GM03348 (cell line): ENCODE measurements around the gene ZNF787.
"Not testable (repeated sequence)": the region's sequence is repeated elsewhere in the genome, so short reads cannot be mapped to it uniquely, and the experiment has no call there.

Source experiments
- DNase-seq: peaks from one replicate; pipeline ENCODE4 v3.0.0; 2012; ENCODE audit warnings: low spot score

ZNF787 gene

DNA sequence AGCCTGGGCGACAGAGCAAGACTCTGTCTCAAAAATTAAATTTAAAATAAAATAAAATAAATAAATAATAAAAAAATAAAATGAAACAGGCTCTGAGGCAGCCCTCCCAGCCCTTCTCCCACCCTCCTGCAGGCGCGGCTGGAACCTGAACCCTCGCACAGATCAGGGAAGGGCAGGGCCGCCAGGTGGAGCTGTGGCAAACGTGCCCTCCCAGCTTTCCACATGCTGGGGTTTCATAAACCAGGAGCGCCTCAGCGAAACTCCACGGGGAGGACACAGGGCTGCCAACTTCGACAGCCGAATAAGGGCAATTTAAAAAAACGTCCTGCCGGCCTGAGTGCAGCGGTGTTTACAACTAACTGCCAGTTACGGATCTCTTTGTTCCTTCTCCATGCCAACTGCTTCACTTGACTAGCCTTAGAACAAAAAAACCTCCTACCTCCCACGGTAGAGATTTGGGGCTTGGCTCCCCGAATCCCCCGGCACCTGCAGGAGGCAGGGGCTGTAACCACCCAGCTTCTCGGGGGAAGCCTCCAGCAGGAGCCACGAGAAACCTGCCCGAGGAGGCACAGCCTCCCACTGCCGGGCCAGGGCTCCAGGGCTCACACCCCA is 15.9 kb downstream of the ZNF787 start:
- peak; percentile 38 for DNase-seq

DNA sequence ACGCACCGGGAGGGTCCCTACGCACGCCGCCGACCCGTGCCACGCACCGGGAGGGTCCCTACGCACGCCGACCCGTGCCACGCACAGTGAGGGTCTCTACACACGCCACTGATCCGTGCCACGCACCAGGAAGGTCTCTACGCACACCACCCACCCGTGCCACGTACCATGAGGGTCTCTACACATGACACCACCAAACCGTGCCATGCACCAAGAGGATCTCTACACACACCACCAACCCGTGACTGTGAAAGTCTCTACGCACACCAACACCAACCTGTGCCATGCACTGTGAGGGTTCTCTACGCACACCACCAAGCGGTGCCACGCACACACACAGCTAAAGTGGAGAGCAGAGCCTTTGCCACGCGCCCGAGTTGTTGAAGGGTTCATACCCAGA is 16.7 kb downstream of the ZNF787 start:
- no peak for DNase-seq

DNA sequence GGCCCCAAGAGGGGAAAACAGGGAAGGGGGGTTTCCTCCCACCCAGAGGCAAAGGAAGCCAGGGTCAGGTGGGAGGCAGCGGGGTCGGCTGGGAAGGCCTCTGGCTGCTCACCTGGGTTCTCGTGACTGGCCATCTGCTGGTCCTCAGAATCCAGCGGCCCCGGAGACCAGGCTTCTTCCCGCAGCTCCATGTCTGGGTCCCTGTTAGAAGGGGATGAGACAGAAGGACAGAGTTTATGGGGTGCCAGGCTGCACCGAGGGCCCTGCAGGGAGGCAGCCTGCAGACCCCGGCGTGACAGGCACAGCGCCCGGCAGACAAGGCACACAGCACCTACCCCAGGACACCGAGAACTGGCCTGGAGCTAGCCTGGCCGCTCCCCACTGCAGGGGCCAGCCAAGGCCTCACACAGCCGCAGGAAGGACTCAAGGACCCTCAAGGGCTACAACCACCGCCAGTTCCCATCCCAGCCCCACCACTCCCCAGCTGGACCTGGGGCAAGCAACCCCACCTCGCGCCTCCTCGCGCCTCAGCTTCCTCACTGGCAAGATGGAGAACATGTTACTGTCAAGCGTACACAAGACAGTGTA is 18.0 kb downstream of the ZNF787 start:
- no peak for DNase-seq

DNA sequence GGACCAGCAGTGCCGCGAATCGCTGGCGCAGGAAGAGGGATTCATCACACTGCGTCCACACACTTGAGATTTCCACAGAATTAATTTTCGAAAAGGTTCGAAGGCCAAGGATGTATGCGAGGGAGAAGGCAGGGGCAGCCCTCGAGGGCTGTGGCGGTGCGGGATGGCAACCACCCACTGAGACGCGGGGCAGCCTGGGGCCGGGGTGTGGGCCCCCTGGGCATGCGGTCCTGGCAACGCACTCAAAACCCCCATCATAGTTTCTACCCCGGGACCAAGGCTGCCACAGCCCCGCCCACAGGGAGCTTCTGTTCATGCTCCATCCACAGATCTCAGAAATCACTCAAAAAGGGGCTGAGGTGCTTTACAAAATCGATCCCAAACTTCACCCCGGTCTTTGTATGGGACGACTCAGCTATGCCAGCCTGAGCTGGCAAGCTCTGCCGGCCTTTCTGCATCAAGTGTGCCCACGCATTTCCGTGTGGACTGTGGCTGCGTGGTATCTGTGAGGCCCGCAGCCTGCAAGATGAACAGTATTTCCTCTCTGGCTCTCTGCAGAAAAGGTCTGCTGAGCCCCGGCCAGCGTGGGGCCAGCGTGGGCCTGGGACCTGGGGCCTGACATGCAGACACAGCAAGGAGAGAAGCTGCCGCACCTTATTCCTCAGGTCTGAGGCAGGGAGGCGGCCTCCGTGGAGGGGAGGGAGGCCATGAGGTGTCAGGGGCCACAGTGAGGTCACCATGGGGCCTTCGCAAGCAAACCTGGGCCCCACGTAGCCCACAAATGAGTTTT is 19.2 kb downstream of the ZNF787 start:
- no peak for DNase-seq

DNA sequence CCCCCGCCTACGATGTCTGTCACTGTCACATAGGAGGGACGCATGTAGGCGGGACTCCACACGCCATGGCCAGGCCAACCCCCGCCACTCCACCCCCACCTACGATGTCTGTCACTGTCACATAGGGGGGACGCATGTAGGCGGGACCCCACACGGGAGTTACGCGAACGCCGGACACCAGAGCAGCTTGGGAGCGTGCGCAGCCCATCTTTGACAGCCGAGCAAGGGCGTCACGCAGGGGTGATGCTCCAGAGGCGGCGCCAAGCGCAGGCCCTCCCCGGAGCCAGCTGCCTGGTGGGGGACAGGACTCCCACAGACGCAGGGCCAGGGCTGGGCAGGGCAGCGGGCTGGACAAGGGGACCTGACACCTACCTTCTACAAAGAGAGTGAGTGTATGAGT is 20.0 kb downstream of the ZNF787 start:
- DNase-seq, result no peak

DNA sequence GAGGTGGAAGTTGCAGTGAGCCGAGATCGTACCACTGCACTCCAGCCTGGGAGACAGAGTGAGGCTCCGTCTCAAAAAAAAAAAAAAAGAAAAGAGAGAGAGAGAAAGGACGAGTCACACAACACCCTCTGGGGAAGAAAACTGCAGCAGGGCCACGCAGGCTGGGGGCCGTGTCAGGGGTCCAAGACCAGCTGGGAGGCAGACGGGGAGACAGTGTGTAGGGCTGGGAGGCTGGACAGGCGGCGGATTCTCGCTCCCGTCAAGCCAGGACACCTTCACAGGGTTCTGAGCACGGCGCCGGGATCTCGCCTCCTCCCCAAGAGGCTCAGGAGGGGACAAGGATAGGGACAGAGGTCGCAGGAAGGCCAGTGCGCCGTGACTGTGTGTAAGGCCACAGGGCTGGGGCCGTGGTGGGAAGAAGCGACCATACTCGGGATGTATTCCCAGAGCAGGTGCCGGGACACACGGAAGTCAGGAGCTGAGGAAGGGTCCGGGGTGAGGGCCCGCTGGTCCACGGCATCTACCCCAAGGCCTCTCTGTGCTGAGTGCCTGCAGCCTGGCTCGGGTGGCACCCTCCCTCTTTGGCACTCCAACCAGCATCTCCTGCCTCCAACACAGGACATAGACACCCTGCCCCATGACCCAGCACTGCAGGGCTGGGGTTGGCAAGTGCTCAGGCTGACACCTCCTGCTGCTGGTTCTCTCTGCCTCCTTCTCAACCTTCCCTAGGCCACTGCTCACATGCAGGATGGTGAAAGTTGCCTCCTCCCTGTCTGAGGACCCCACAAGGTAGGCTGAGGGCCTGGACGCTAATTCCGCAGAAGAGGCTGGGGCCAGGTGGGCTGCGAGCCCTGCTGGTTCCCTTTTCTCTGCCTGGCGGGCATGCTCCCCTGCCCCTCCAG is 21.2 kb downstream of the ZNF787 start:
- DNase-seq, result no peak

DNA sequence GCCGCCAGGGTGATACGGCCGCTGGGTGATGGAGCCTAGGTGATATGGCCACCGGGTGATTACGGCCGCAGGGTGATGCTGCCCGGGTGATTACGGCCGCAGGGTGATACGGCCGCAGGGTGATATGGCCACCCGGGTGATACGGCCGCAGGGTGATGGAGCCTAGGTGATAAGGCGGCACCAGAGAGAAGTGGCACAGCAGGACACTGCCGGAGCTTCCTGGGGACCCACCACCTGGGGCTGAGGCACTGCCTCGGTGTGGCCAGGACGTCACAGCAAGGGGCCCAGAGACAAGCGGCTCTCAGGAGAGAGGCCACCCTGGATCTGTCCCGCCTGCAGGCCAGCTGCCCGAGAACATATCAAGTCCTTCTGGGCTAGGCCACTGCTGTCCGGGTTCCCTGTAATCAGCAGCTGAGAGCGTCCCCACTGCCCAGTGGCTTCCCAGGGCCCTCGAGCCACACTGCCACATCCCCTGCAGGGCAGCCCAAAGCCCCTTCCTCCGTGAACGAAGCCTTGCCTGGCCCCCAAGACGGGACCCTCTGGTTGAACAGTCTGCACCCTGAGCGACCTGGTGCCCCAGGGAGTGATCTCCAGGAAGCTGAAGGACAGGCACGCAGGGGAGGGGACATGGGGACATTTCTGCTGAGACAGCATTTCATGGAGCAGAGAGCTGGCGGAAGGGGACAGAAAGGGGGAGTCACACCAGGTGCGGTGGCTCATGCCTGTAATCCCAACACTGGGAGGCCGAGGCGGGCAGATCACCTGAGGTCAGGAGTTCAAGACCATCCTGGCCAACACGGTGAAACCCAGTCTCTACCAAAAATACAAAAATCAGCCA is 22.1 kb downstream of the ZNF787 start:
- DNase-seq, result no peak

DNA sequence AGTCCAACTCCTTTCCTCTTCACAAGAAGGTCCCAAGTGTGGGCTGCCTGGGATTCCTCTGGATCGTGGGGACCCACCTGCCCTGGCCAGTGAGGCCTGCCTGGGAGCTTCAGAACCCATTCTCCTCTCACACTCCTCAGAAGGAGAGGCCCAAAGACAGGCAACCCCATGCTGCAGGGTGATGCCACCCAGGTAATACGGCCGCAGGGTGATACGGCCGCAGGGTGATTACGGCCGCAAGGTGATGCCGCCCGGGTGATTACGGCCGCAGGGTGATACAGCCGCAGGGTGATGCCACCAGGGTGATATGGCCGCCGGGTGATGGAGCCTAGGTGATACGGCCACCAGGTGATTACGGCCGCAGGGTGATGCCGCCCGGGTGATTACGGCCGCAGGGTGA is 22.9 kb downstream of the ZNF787 start:
- DNase-seq, result not testable (repeated sequence)

DNA sequence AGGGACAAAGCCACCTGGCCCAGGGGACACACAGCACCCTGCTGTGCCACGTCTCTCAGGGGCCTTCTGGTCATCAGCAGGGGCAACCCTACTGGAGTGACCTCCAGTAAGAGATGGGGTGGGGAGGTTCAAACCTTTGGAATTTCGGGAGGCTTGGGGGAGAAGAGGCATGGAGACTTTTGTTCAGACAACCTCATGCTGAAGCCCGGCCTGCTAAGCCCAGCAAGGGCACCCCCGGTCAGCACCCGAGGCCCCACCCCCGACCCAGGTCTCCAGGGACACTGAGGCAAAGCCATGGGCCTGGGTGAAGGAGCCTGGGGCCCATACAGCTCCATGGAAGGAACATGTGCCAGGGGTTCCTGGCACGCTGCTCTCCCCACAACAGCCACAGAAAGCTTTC is 23.3 kb downstream of the ZNF787 start:
- DNase-seq, result no peak

DNA sequence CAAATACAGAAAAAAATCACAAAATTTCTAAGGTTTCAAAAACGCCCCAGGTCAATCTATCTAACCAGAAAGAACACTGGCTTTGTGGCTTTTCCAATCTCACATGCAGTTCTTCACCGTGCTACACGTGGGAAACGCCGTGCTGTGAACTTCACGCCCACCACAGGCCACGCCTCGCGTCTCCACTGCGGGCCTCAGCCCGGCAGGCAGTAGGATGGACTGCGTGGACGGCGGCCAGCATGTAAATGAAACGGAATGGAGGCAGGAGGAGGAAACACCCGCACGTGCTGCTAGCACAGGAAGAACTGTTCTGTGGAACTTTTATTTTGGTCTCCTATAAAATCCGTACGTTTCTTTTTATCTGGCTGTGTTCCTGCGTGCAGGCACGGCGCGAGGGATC is 23.8 kb downstream of the ZNF787 start:
- no peak for DNase-seq

DNA sequence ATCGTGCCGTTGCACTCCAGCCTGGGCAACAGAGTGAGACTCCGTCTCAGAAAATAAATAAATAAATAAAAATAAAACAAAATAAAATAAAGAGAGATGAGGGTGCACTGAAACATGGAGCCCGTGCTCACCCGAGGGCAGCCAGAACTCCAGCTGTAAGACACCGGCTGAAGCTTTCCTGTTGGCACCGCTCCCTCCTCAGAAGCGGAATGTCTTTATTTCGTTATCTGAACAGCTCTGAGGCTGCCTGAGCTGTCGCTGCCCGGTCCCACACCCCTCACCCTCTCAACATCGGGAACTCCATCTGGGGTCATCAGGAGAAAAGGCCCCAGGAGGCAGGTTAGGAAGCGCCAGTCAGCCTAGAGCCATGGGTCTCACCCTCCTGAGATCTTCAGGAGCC is 24.4 kb downstream of the ZNF787 start:
- no peak for DNase-seq

DNA sequence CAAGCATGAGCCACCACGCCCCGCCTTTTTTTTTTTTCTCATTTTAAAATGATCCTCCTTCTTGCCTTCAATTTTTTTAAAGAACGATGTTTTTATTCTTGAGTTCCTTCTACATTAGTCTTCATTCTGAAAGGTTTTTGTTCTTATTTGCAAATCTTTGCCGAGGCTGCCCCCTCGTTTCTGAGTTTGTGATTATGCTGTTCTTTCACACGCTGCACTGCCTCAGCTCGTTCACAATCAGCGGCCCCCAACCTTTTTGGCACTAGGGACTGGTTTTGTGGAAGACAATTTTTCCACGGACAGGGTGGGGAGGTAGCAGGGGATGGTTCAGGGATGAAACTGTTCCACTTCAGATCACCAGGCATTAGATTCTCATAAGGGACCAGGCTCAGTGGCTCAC is 26.6 kb downstream of the ZNF787 start:
- no peak for DNase-seq

DNA sequence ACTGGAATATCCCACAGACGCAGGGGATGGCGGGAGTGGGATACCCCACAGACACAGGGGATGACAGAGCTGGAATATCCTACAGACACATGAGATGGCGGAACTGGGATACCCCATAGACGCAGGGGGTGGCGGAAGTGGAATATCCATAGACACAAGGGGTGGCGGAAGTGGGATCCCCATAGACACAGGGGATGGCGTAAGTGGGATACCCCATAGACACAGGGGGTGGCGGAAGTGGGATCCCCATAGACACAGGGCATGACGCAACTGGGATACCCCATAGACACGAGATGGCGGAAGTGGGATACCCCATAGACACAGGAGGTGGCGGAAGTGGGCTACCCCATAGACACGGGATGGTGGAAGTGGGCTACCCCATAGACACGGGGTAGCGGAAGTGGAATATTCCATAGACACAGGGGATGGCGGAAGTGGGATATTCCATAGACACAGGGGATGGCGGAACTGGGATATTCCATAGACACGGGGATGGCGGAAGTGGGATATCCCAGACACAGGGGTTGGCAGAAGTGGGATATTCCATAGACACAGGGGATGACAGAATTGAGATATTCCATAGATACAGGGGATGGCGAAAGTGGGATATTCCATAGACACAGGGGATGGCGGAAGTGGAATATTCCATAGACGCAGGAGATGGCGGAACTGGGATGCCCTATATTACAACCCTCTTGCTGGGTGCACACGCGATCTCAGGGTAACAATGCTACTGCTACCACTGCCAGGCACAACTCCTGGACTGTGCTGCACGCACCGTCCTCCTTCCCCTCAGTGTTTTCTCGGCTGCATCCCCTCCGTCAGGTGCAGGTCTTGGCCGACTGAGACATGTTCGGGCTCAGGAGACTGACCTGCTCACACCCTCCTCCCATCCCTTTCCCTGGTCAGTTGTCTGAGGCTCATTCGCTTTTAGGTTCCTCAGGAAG is 28.1 kb downstream of the ZNF787 start:
- no peak for DNase-seq

DNA sequence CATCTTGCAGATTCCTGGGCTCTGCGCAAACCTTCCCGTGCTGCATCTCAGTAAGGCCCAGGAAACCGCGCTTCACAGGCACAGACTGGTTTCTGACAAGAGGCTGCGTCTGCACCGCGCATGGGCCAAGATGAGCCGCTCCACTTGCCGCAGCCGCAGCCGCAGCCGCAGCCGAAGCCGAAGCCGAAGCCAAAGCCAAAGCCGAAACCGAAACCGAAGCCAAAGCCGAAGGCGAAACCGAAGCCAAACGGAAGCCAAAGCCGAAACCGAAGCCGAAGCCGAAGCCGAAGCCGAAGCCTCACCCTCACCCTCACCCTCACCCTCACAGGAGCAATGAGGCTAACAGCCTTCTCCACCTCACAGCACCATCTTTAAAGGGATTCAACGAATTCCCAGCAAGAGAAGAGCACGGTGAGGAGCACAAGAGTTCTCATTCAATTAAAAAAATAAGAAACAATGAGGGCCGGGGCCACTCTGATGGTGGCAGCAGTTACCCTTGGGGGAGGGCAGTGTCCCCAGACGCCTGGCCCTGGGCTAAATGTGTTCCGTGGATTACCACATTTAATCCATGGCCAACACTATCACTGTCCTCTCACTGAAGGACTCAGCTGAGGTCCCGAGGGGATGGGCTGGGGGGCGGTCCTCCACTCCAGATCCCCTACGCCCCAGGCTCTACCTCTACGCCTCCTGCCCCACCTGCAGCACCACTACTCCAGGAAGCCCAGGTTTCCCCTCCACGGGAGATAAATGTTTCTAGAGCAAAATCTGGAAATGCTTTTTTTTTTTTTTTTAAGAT is 29.1 kb downstream of the ZNF787 start:
- no peak for DNase-seq

DNA sequence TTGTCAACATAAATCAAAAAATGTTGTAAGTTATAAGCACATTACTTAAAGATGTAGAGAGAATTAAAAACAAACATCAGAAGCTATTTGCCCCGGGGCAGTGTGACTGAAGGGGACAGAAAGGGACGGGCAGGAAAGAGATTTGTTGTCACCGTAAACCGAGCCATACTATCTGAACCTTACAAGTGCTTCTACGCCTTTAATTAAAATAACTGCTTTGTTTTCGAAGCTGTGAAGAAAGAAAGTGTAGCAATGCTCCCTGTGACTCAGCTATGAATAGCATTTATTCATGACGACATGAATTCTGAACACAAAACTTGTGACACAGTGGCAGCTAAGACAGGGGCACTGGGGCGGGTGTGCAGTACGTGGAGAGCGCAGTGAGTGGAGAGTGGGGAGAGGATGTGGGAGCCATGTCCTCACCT is 30.0 kb downstream of the ZNF787 start:
- DNase-seq, result no peak

DNA sequence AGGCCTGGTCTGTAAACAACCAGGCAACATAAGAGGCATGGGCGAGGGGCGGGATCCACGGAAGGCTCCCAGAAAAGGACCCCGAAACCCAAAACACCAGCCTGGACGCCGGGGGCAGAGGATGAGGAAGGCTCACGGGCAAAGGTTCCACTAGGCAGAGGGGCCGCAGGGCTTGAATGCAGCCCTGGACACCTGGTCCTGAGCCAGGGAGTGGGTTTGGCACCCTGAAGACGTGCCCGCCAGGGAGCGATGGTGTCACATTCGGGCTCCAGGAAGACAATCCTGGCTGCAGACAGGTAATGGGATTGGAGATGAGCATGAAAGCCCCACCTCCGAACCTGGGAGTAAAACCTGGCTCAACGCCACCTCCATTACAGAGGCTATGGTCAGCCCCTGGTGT is 31.8 kb downstream of the ZNF787 start:
- no peak for DNase-seq

DNA sequence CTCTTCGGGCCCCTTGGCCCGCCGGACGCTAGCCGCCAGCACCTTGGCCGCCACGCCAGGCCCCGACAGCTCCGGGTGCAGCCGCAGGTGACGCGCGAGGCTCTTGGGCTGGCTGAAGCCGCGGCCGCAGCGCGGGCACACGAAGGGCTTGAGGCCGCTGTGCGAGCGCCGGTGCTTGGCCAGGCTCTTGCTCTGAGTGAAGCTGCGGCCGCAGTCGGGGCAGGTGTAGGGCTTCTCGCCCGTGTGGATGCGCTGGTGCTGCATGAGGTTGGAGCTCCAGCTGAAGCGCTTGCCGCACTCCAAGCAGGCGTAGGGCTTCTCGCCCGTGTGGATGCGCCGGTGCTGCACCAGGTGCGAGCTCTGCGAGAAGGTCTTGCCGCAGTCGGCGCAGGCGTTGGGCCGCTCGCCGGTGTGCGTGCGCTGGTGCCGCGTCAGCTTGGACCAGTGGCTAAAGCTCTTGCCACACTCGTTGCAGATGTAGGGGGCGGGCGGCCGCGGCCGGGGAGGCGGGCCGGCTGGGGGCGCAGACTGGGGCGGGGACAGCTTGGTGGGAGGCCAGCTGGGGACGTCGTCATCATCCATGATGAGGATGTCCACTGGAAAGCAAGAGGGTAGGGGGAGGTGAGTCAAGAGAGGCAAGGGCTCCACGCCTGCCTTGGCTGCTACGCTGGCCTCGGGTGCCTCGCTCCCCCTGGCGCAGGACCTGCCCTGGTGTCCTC is 32.4 kb downstream of the ZNF787 start:
- no peak for DNase-seq

DNA sequence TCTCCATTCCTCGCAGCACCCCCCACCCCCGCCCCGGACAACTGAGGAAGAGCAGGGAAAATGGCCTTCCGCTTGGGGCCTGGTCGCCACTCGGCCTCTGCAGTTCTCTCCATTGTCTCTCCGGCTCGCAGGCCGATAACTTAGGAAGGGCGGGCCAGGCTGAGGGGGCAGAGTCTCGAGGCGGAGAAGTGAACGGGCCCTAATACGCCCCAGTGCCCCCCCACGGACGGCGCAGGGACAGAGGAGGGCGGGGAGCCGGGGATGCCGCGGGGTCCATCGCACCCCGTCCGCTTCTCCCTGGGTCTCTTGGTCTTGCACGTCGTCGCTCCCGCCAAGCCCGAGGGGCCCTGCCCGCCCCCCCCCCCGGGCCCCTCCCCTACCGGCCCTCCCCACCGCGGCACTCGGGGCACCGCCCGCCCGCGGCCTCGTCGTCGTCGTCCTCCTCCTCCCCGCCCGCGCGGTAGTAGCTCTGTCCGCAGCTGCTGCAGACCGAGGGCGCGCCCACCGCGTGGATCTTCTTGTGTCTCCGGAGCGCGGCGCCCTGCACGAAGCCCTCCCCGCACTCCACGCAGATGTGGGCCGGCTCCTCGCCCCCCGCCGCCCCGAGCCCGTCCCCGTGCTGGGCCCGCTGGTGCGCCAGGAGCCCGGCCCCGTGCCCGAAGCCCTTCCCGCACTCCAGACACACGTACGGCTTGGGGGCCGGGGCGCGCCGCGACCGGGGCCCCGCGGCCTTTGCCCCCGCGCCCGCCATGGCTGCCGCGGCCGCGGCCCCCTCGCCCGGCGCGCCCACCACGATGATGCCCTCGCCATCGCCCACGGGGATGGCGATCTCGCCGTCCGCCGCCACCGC is 33.2 kb downstream of the ZNF787 start:
- DNase-seq, result no peak
